ENCODE data around the gene KDR.

Gene KDR

DNA sequence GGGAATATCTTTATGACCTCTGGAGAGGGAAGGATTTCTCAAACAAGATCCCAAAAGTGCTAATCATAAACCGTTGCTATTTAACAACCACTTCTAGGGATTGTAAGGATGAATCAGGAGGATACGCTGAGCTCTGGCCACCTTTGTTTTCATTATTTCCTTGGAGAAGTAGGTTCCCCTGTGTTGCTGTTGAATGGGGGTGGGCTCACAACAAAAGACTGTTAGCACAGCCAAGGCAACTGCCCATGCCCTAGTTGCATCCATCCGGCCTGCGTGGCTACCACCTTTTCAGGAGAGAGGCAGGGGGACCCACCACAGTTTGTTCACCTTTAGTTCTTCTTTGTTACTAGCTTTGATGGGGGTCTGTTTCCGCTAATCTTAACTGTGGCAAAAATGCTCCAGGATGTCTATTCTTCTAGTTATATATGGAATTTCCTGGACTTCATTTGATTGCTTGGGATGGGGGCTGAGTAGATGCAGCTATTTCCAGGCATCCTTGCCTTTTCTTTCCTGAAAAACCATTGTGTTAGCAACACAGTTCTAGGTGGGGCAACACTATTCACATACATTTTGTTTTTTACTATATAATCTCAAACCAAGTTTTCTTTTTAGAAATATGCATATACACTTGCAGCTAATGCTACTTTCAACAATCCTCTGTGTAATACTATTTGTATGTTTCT is 95.4 kb downstream of the KDR start:
- DNase-seq (ENCODE audit: low spot score): no peak

DNA sequence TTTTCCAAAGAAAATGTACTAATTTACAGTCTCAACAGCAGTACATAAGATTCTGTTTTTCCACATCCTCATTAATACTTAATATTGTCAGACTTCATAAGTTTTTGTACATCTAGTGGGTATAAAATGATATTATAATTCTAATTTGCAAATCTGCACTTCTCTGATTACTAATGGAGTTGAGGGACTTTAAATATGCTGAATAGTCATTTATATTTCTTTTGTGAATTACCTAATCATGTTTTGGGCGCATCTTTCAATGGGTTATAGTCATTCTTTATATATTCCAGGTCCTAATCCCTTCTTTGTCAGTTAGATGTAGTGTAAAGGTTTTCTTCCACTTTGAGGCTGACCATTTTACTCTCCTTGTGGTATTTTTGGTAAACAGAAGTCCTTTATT is 96.1 kb downstream of the KDR start:
- no peak for DNase-seq (ENCODE audit: low spot score)

Measured in ecto neural progenitor cell (in vitro differentiated cells).